ENCODE data around the gene ZNF563. TPM values are rescaled to one million over a fixed set of nuclear protein-coding genes. Genes with fewer than 3 reads are reported as not detected.
A peak's percentile ranks its signal among the peaks of the same experiment; 100 is the strongest.

The ZNF563 gene
- total RNA-seq, 1 experiment from 2014 or later, result 1.1 TPM

- Histone ChIP-seq H3K27me3 (ENCODE audit: low read length) (no peaks in the 10 kb centered on the region), H3K36me3 (ENCODE audit: low read depth, low read length) (peaks cover 48% of the 10 kb centered on the region), H2AFZ (ENCODE audit: low read length) (no peak overlapping the region), H3K9ac (ENCODE audit: low read length) (no peak overlapping the region), H3K9me3 (ENCODE audit: low read length) (peaks cover 73% of the 10 kb centered on the region), H3K79me2 (ENCODE audit: low read length) (no peaks in the 10 kb centered on the region), H4K20me1 (ENCODE audit: low read length) (no peaks in the 10 kb centered on the region), H3K9me2 (replicated peaks; ENCODE audit: low read length) (no peaks in the 10 kb centered on the region), H3K4me2 (ENCODE audit: low read length) (no peak overlapping the region), H3K4me3 (ENCODE audit: low read length) (peak overlapping the region; percentile 5; the same call in 1 of the 2 replicates), H3K27ac (ENCODE audit: low read length) (no peak overlapping the region), H3K4me1 (ENCODE audit: insufficient read depth, low read length) (no peaks in the 10 kb centered on the region), H3F3A (ENCODE audit: low read length, unreplicated experiment) (no peaks in the 10 kb centered on the region)
- ATAC-seq, result no peak
- DNase-seq, result no peak
- intact Hi-C loops (cut with micrococcal nuclease), result no loop called here
- TF ChIP-seq EZH2 (IDR thresholded peaks at IDR 0.05; ENCODE audit: low read length, unreplicated experiment) (no peak), EZH2phosphoT487 (IDR thresholded peaks at IDR 0.05; ENCODE audit: borderline replicate concordance, low read length) (no peak)
- TF ChIP-seq, protein P1, sequence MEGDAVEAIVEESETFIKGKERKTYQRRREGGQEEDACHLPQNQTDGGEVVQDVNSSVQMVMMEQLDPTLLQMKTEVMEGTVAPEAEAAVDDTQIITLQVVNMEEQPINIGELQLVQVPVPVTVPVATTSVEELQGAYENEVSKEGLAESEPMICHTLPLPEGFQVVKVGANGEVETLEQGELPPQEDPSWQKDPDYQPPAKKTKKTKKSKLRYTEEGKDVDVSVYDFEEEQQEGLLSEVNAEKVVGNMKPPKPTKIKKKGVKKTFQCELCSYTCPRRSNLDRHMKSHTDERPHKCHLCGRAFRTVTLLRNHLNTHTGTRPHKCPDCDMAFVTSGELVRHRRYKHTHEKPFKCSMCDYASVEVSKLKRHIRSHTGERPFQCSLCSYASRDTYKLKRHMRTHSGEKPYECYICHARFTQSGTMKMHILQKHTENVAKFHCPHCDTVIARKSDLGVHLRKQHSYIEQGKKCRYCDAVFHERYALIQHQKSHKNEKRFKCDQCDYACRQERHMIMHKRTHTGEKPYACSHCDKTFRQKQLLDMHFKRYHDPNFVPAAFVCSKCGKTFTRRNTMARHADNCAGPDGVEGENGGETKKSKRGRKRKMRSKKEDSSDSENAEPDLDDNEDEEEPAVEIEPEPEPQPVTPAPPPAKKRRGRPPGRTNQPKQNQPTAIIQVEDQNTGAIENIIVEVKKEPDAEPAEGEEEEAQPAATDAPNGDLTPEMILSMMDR (conservative IDR thresholded peaks at IDR 0.05; ENCODE audit: low read depth, low read length), result no peak
- ChIA-PET POLR2A (ENCODE audit: unreplicated experiment) (no interaction called here), CTCF (no interaction called here)
- BruUV-seq (replicated peaks), result no TSS peak
Observed at GRCh38 chr19:12353375-12353774, 19.9 kb upstream of the ZNF563 start.

DNA sequence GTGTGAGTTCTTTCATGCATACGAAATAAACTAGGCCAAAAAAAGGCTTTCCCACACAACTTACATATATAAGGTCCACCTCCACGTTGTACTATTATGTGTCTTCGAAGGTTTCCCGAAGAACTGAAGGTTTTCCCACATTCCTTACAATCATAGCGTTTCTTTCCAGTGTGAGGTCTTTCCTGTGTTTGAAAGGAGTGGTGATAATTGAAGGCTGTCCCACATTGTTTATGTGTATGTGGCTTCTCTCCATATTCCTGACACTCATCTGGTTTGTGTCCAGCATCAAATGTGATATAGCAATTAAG, 17.4 kb upstream of the ZNF563 start:
- Histone ChIP-seq H3K27ac (ENCODE audit: low read length) (no peak overlapping the region), H3K79me2 (ENCODE audit: low read length) (no peaks in the 10 kb centered on the region), H3K4me1 (ENCODE audit: insufficient read depth, low read length) (no peaks in the 10 kb centered on the region), H2AFZ (ENCODE audit: low read length) (no peak overlapping the region), H3K36me3 (ENCODE audit: low read depth, low read length) (peaks cover 63% of the 10 kb centered on the region), H3K4me2 (ENCODE audit: low read length) (no peak overlapping the region), H3K9ac (ENCODE audit: low read length) (no peak overlapping the region), H3K27me3 (ENCODE audit: low read length) (no peaks in the 10 kb centered on the region), H3F3A (ENCODE audit: low read length, unreplicated experiment) (no peaks in the 10 kb centered on the region), H4K20me1 (ENCODE audit: low read length) (no peaks in the 10 kb centered on the region), H3K9me2 (replicated peaks; ENCODE audit: low read length) (no peaks in the 10 kb centered on the region), H3K9me3 (ENCODE audit: low read length) (peaks cover 81% of the 10 kb centered on the region), H3K4me3 (ENCODE audit: low read length) (no peak overlapping the region; the same call in 1 of the 2 replicates)
- intact Hi-C loops (cut with micrococcal nuclease), result no loop called here
- ATAC-seq (no peak), DNase-seq (no peak)
- POLR2A ChIA-PET (ENCODE audit: unreplicated experiment), result no interaction called here
- TF ChIP-seq EZH2 (IDR thresholded peaks at IDR 0.05; ENCODE audit: low read length, unreplicated experiment) (no peak), EZH2phosphoT487 (IDR thresholded peaks at IDR 0.05; ENCODE audit: borderline replicate concordance, low read length) (no peak)
- TF ChIP-seq, protein P1 (conservative IDR thresholded peaks at IDR 0.05; ENCODE audit: low read depth, low read length), result no peak
- no TSS peak for BruUV-seq (replicated peaks)
- CTCF ChIA-PET, result no interaction called here

DNA sequence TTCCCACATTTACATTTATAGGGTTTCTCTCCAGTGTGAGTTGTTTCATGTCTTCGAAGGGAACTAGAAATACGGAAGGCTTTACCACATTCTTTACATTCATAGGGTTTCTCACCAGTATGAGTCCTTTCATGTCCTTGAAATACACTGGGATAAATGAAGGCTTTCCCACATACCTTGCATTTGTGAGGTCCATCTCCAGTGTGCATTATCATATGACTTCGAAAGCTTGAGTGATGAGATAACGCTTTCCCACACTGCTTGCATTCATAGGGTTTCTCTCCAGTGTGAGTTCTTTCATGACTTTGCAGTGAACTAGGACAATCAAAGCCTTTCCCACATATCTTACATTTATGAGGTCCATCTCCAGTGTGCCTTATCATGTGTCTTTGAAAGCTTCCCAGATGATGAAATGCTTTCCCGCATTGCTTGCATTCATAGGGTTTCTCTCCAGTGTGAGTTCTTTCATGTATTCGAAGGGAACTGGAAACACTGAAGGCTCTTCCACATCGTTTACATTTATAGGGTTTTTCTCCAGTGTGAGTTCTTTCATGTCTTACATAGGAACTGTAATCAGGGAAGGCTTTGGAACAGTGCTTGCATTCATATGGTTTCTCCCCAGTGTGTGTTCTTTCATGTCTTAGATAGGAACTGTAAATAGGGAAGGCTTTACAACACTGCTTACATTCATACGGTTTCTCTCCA, 16.9 kb upstream of the ZNF563 start:
- Histone ChIP-seq H4K20me1 (ENCODE audit: low read length) (no peaks in the 10 kb centered on the region), H3K27ac (ENCODE audit: low read length) (no peak overlapping the region), H3F3A (ENCODE audit: low read length, unreplicated experiment) (no peaks in the 10 kb centered on the region), H3K4me2 (ENCODE audit: low read length) (no peak overlapping the region), H3K27me3 (ENCODE audit: low read length) (no peaks in the 10 kb centered on the region), H3K4me3 (ENCODE audit: low read length) (peak overlapping the region; percentile 0; the same call in 1 of the 2 replicates), H3K4me1 (ENCODE audit: insufficient read depth, low read length) (no peaks in the 10 kb centered on the region), H2AFZ (ENCODE audit: low read length) (no peak overlapping the region), H3K36me3 (ENCODE audit: low read depth, low read length) (peaks cover 67% of the 10 kb centered on the region), H3K9me3 (ENCODE audit: low read length) (peaks cover 87% of the 10 kb centered on the region), H3K9ac (ENCODE audit: low read length) (no peak overlapping the region), H3K9me2 (replicated peaks; ENCODE audit: low read length) (no peaks in the 10 kb centered on the region), H3K79me2 (ENCODE audit: low read length) (no peaks in the 10 kb centered on the region)
- ChIA-PET POLR2A (ENCODE audit: unreplicated experiment) (no interaction called here), CTCF (no interaction called here)
- no TSS peak for BruUV-seq (replicated peaks)
- no peak for ATAC-seq
- no peak for TF ChIP-seq EZH2phosphoT487 (IDR thresholded peaks at IDR 0.05; ENCODE audit: borderline replicate concordance, low read length)
- TF ChIP-seq, protein P1 (conservative IDR thresholded peaks at IDR 0.05; ENCODE audit: low read depth, low read length), result no peak
- no peak for TF ChIP-seq EZH2 (IDR thresholded peaks at IDR 0.05; ENCODE audit: low read length, unreplicated experiment)
- no peak for DNase-seq
- intact Hi-C loops (cut with micrococcal nuclease), result no loop called here

Measured in PC-3 (cell line).